Neuronal stem cell (in vitro differentiated cells): ENCODE measurements around the gene TMEM42.

Experiments
- DNase-seq: peaks from one replicate; pipeline ENCODE4 v3.0.0-alpha.2; 2013; ENCODE audit warnings: low spot score
- H2AFZ ChIP-seq: one replicate; pipeline ENCODE4 v1.6.1; 2013; ENCODE audit warnings: mild to moderate bottlenecking, low read length, inconsistent platforms
- H2AK5ac ChIP-seq: 2 replicates; pipeline ENCODE4 v1.6.1; 2013; ENCODE audit warnings: low read depth, mild to moderate bottlenecking, inconsistent platforms, low read length, moderate library complexity, mixed read lengths
- H2BK120ac ChIP-seq: 2 replicates; pipeline ENCODE4 v1.6.1; 2013; ENCODE audit warnings: low read depth, mild to moderate bottlenecking, inconsistent platforms, low read length, moderate library complexity, mixed read lengths
- H2BK12ac ChIP-seq: one replicate; pipeline ENCODE4 v1.6.1; 2013; ENCODE audit warnings: low read length, inconsistent platforms
- H2BK15ac ChIP-seq: 2 replicates; pipeline ENCODE4 v1.6.1; 2013; ENCODE audit warnings: mild to moderate bottlenecking, low read length, inconsistent platforms, mixed read lengths
- H2BK5ac ChIP-seq: one replicate; pipeline ENCODE4 v1.6.1; 2013; ENCODE audit warnings: inconsistent platforms, mild to moderate bottlenecking, low read length, moderate library complexity
- H3K14ac ChIP-seq: one replicate; pipeline ENCODE4 v1.6.1; 2013; ENCODE audit warnings: low read length, inconsistent platforms
- H3K18ac ChIP-seq: 2 replicates; pipeline ENCODE4 v1.6.1; 2013; ENCODE audit warnings: low read length, inconsistent platforms
- H3K23ac ChIP-seq: 2 replicates; pipeline ENCODE4 v1.6.1; 2013; ENCODE audit warnings: low read depth, mild to moderate bottlenecking, mixed read lengths, low read length, inconsistent platforms; ENCODE audit not compliant: poor library complexity
- H3K27ac ChIP-seq: replicated peaks from 3 replicates; pipeline ENCODE4 v1.5.1; 2013; ENCODE audit warnings: low read length, inconsistent platforms
- H3K27me3 ChIP-seq, 3 experiments: 2 replicates each; pipeline ENCODE4 v1.6.1; 2013; ENCODE audit warnings: low read length in 3 of 3, mild to moderate bottlenecking in 2 of 3, inconsistent platforms in 1 of 3, low read depth in 1 of 3, mixed read lengths in 1 of 3, moderate library complexity in 1 of 3; ENCODE audit not compliant: control insufficient read depth in 3 of 3, insufficient read depth in 3 of 3
- H3K36me3 ChIP-seq, 2 donors: replicated peaks in 1 of 2; 2 replicates each; pipeline ENCODE4 v1.6.1; 2013; ENCODE audit warnings: low read length in 2 of 2; ENCODE audit not compliant: control insufficient read depth in 2 of 2, insufficient read depth in 2 of 2
- H3K4ac ChIP-seq: 2 replicates; pipeline ENCODE4 v1.6.1; 2013; ENCODE audit warnings: inconsistent platforms, mild to moderate bottlenecking, low read length, moderate library complexity
- H3K4me1 ChIP-seq, 2 donors: 1 replicate in 1 of 2; 2 replicates in 1 of 2; pipeline ENCODE4 v1.6.1; 2013; ENCODE audit warnings: low read length in 2 of 2, low read depth in 1 of 2; ENCODE audit not compliant: control insufficient read depth in 2 of 2, insufficient read depth in 1 of 2
- H3K4me2 ChIP-seq: one replicate; pipeline ENCODE4 v1.6.1; 2013; ENCODE audit warnings: mild to moderate bottlenecking, low read length, inconsistent platforms; ENCODE audit not compliant: insufficient read depth, poor library complexity, severe bottlenecking
- H3K4me3 ChIP-seq, 2 donors: 2 replicates each; pipeline ENCODE4 v1.5.1; 2013; ENCODE audit warnings: low read length in 2 of 2, mild to moderate bottlenecking in 2 of 2, inconsistent platforms in 1 of 2, moderate library complexity in 1 of 2
- H3K79me1 ChIP-seq: one replicate; pipeline ENCODE4 v1.6.1; 2013; ENCODE audit warnings: low read depth, mild to moderate bottlenecking, inconsistent platforms, low read length, moderate library complexity
- H3K9ac ChIP-seq: one replicate; pipeline ENCODE4 v1.6.1; 2013; ENCODE audit warnings: mild to moderate bottlenecking, low read depth, low read length, inconsistent platforms; ENCODE audit not compliant: poor library complexity
- H3K9me3 ChIP-seq, 2 donors: replicated peaks in 1 of 2; 2 replicates each; pipeline versions ENCODE3 to v1.6.1; 2013; ENCODE audit warnings: low read length in 2 of 2, mild to moderate bottlenecking in 2 of 2, inconsistent platforms in 1 of 2, low read depth in 1 of 2, mixed read lengths in 1 of 2, moderate library complexity in 1 of 2; ENCODE audit not compliant: control insufficient read depth in 2 of 2, insufficient read depth in 1 of 2
- H4K8ac ChIP-seq: one replicate; pipeline ENCODE4 v1.6.1; 2013; ENCODE audit warnings: low read depth, mild to moderate bottlenecking, inconsistent platforms, low read length, moderate library complexity
- H4K91ac ChIP-seq: one replicate; pipeline ENCODE4 v1.6.1; 2013; ENCODE audit warnings: low read length, low read depth, mild to moderate bottlenecking, inconsistent platforms; ENCODE audit not compliant: poor library complexity
- WGBS, 2 donors: extraction: QIAGEN DNeasy Blood & Tissue Kit; methylation state at CpG; one replicate each; pipeline ENCODE4 v1.1.7; 2013; ENCODE audit warnings: missing lambda C conversion rate in 2 of 2, mixed read lengths in 1 of 2; ENCODE audit not compliant: insufficient read length in 2 of 2, insufficient replicate concordance in 1 of 2; ENCODE audit errors: extremely low coverage in 2 of 2; 5-methylcytosine and 5-hydroxymethylcytosine counted together

TMEM42 gene

GRCh38 chr3:44887101-44887500 is 25.4 kb downstream of the TMEM42 start:
- Histone ChIP-seq H3K9ac (no peak overlapping the region), H4K91ac (no peak overlapping the region), H2BK12ac (no peak overlapping the region), H3K18ac (no peak overlapping the region), H2BK5ac (no peak overlapping the region), H3K9me3 (no peaks in the 10 kb centered on the region), H3K14ac (peak overlapping the region; percentile 15), H3K79me1 (no peaks in the 10 kb centered on the region), H3K27me3 (peaks cover 0 to 5% (median 0%) of the 10 kb centered on the region in 3 experiments), H2BK120ac (no peak overlapping the region), H3K4me3 (peak overlapping the region in 1 of 2 donors; percentile 52), H3K27ac (no peak overlapping the region), H2BK15ac (no peak overlapping the region), H3K23ac (no peak overlapping the region), H3K4ac (no peak overlapping the region), H3K4me2 (no peak overlapping the region), H2AFZ (no peak overlapping the region), H3K36me3 (no peaks in the 10 kb centered on the region), H4K8ac (no peak overlapping the region), H2AK5ac (no peak overlapping the region), H3K4me1 (no peaks in the 10 kb centered on the region)
- no CpG with 5 or more reads among the region's 7 CpGs for WGBS, 2 donors
- DNase-seq, result no peak

- Histone ChIP-seq H2BK12ac (no peak overlapping the region), H3K4me2 (no peak overlapping the region), H4K8ac (no peak overlapping the region), H3K18ac (no peak overlapping the region), H2BK15ac (no peak overlapping the region), H4K91ac (no peak overlapping the region), H3K4me3 (no peak overlapping the region), H3K79me1 (no peaks in the 10 kb centered on the region), H3K27ac (no peak overlapping the region), H3K14ac (no peak overlapping the region), H3K9ac (no peak overlapping the region), H3K23ac (no peak overlapping the region), H3K9me3 (no peaks in the 10 kb centered on the region), H2AK5ac (no peak overlapping the region), H3K27me3 (peaks cover 0 to 5% (median 0%) of the 10 kb centered on the region in 3 experiments), H2AFZ (no peak overlapping the region), H3K4ac (no peak overlapping the region), H3K36me3 (no peaks in the 10 kb centered on the region), H2BK5ac (no peak overlapping the region), H3K4me1 (peaks cover 0 to 5% of the 10 kb centered on the region in 2 donors), H2BK120ac (no peak overlapping the region)
- WGBS, 2 donors, result no CpG with 5 or more reads among the region's 3 CpGs
- DNase-seq, result no peak
Observed at GRCh38 chr3:44890258-44890657, 28.5 kb downstream of the TMEM42 start.

- Histone ChIP-seq H3K4ac (no peak overlapping the region), H3K79me1 (no peaks in the 10 kb centered on the region), H3K27ac (no peak overlapping the region), H3K27me3 (peaks cover 0 to 5% (median 0%) of the 10 kb centered on the region in 3 experiments), H3K14ac (no peak overlapping the region), H3K9me3 (no peaks in the 10 kb centered on the region), H3K18ac (no peak overlapping the region), H3K9ac (no peak overlapping the region), H2BK15ac (no peak overlapping the region), H3K36me3 (no peaks in the 10 kb centered on the region), H2BK12ac (no peak overlapping the region), H2BK120ac (no peak overlapping the region), H2AFZ (no peak overlapping the region), H3K4me2 (no peak overlapping the region), H2AK5ac (no peak overlapping the region), H4K8ac (no peak overlapping the region), H3K4me3 (no peak overlapping the region), H3K23ac (no peak overlapping the region), H2BK5ac (no peak overlapping the region), H4K91ac (no peak overlapping the region), H3K4me1 (peaks cover 0 to 5% of the 10 kb centered on the region in 2 donors)
- DNase-seq, result no peak
- WGBS, 2 donors, result no CpG with 5 or more reads among the region's 3 CpGs
Observed at GRCh38 chr3:44890852-44891251, 29.1 kb downstream of the TMEM42 start.

- H3K27ac ChIP-seq, result no peak overlapping the region
- no peak overlapping the region for H4K8ac ChIP-seq
- H2AK5ac ChIP-seq, result no peak overlapping the region
- no peak for DNase-seq
- H3K4me2 ChIP-seq, result no peak overlapping the region
- H3K4ac ChIP-seq, result no peak overlapping the region
- no peak overlapping the region for H3K23ac ChIP-seq
- H2BK15ac ChIP-seq, result no peak overlapping the region
- H3K18ac ChIP-seq, result no peak overlapping the region
- H3K4me1 ChIP-seq, result peaks cover 0 to 5% of the 10 kb centered on the region in 2 donors
- H2AFZ ChIP-seq, result no peak overlapping the region
- H3K14ac ChIP-seq, result no peak overlapping the region
- H3K4me3 ChIP-seq, result no peak overlapping the region
- no peaks in the 10 kb centered on the region for H3K36me3 ChIP-seq
- H2BK12ac ChIP-seq, result no peak overlapping the region
- H4K91ac ChIP-seq, result no peak overlapping the region
- WGBS, 2 donors, result no CpG with 5 or more reads among the region's 3 CpGs
- no peaks in the 10 kb centered on the region for H3K79me1 ChIP-seq
- no peak overlapping the region for H2BK120ac ChIP-seq
- no peak overlapping the region for H2BK5ac ChIP-seq
- H3K9ac ChIP-seq, result no peak overlapping the region
- no peaks in the 10 kb centered on the region for H3K9me3 ChIP-seq
- H3K27me3 ChIP-seq, result no peaks in the 10 kb centered on the region
Observed at GRCh38 chr3:44892689-44893088, 31.0 kb downstream of the TMEM42 start.
